GM19397 (cell line): Measurements from ENCODE around the gene PRPF6.

Source experiments
- ATAC-seq: cut with Tn5 transposase; IDR thresholded peaks from one replicate; pipeline ENCODE4 v1.9.1; 2021; ENCODE audit warnings: mild to moderate bottlenecking, moderate library complexity; ENCODE audit not compliant: unreplicated experiment

Gene PRPF6

GRCh38 chr20:64032706-64033624 is 52.0 kb downstream of the PRPF6 start:
- ATAC-seq = no peak

GRCh38 chr20:64033981-64034493 is 53.1 kb downstream of the PRPF6 start:
- no peak for ATAC-seq

- no peak for ATAC-seq
Measured at GRCh38 chr20:64035066-64035932, 54.4 kb downstream of the PRPF6 start.

GRCh38 chr20:64035933-64036345 is 55.0 kb downstream of the PRPF6 start, which contains the start of gene C20orf204:
Gene C20orf204, plus strand, starts transcription at chr20:64036182. Its CDS starts 142 bp downstream, at chr20:64036324.
- no peak for ATAC-seq

GRCh38 chr20:64036346-64037198 is 55.6 kb downstream of the PRPF6 start:
- no peak for ATAC-seq

- ATAC-seq = no peak
Measured at GRCh38 chr20:64037199-64037497, 56.2 kb downstream of the PRPF6 start.

- no peak for ATAC-seq
Measured at GRCh38 chr20:64037498-64038213, 56.7 kb downstream of the PRPF6 start.

- ATAC-seq = peak; percentile 37
Measured at GRCh38 chr20:64038224-64038564, 57.3 kb downstream of the PRPF6 start.

GRCh38 chr20:64038565-64039292 is 57.8 kb downstream of the PRPF6 start:
- peak; percentile 50 for ATAC-seq

- ATAC-seq = no peak
Measured at GRCh38 chr20:64039293-64040160, 58.6 kb downstream of the PRPF6 start.

- ATAC-seq = no peak
Measured at GRCh38 chr20:64040231-64041039, 59.5 kb downstream of the PRPF6 start.

- ATAC-seq = no peak
Measured at GRCh38 chr20:64041040-64041780, 60.3 kb downstream of the PRPF6 start.

GRCh38 chr20:64041781-64042053 is 60.8 kb downstream of the PRPF6 start:
- no peak for ATAC-seq

- ATAC-seq = no peak
Measured at GRCh38 chr20:64042054-64042781, 61.3 kb downstream of the PRPF6 start.

- no peak for ATAC-seq
Measured at GRCh38 chr20:64043768-64044167, 62.8 kb downstream of the PRPF6 start.

GRCh38 chr20:64044484-64045247 is 63.7 kb downstream of the PRPF6 start:
- no peak for ATAC-seq
